HepG2 (cell line): Measurements from ENCODE around the gene PLEKHA6. TPM values are rescaled to one million over a fixed set of nuclear protein-coding genes. Genes with fewer than 3 reads are reported as not detected.

Experiments
- BHLHE40 ChIP-seq: IDR thresholded peaks from 2 replicates; pipeline ENCODE4 v1.6.1; 2011; ENCODE audit warnings: low read length, improper control_type of control experiment
- CHCHD3 ChIP-seq: sonication (generic); formaldehyde crosslinking; IDR thresholded peaks from 2 replicates; pipeline ENCODE4 v1.8.0; 2022; ENCODE audit warnings: mild to moderate bottlenecking, missing genetic modification reagents, moderate library complexity
- JDP2 ChIP-seq: sonication (generic); formaldehyde crosslinking; IDR thresholded peaks from 2 replicates; pipeline ENCODE4 v1.8.1; 2022; ENCODE audit warnings: missing genetic modification reagents, borderline replicate concordance
- MAF1 ChIP-seq: sonication (generic); formaldehyde crosslinking; IDR thresholded peaks from 2 replicates; pipeline ENCODE4 v1.5.0; 2020; ENCODE audit warnings: missing genetic modification reagents, borderline replicate concordance
- MXD1 ChIP-seq: sonication (generic); formaldehyde crosslinking; IDR thresholded peaks from 2 replicates; pipeline ENCODE4 v1.4.0; 2020; ENCODE audit warnings: mild to moderate bottlenecking, missing genetic modification reagents
- PRMT3 ChIP-seq: sonication (generic); formaldehyde crosslinking; IDR thresholded peaks from 2 replicates; pipeline ENCODE4 v1.8.1; 2022; ENCODE audit warnings: low read depth, mild to moderate bottlenecking, moderate library complexity, missing genetic modification reagents, borderline replicate concordance
- RAD51 ChIP-seq: fragments of 450-650 bp; IDR thresholded peaks from 2 replicates; pipeline ENCODE4 v1.6.1; 2016; ENCODE audit warnings: borderline replicate concordance
- RBM39 ChIP-seq: fragments of 200-400 bp; formaldehyde crosslinking; IDR thresholded peaks from one replicate; pipeline ENCODE4 v1.6.1; 2018; ENCODE audit warnings: antibody characterized with exemption, mild to moderate bottlenecking, low read depth, low read length; ENCODE audit not compliant: poor library complexity, severe bottlenecking
- RELA ChIP-seq: sonication (generic); formaldehyde crosslinking; IDR thresholded peaks from 2 replicates; pipeline ENCODE4 v1.4.0; 2020; ENCODE audit warnings: missing genetic modification reagents
- STAG1 ChIP-seq: sonication (generic); formaldehyde crosslinking; IDR thresholded peaks from 2 replicates; pipeline ENCODE4 v1.4.0; 2020; ENCODE audit warnings: missing genetic modification reagents
- TEAD3 ChIP-seq: optimal IDR thresholded peaks from 2 replicates; pipeline ENCODE3; 2016; ENCODE audit warnings: borderline replicate concordance
- ZBTB3 ChIP-seq: sonication (generic); formaldehyde crosslinking; IDR thresholded peaks from 2 replicates; pipeline ENCODE4 v1.4.0; 2020; ENCODE audit warnings: low read depth, mild to moderate bottlenecking, moderate library complexity, missing genetic modification reagents, borderline replicate concordance
- ZFP82 ChIP-seq: sonication (generic); formaldehyde crosslinking; IDR thresholded peaks from 2 replicates; pipeline ENCODE4 v1.5.1; 2020; ENCODE audit warnings: mild to moderate bottlenecking, missing genetic modification reagents, borderline replicate concordance
- ZKSCAN1 ChIP-seq: fragments of 150-350 bp; IDR thresholded peaks from 2 replicates; pipeline ENCODE4 v1.6.1; 2014; ENCODE audit warnings: low read length
- ZNF256 ChIP-seq: sonication (generic); formaldehyde crosslinking; conservative IDR thresholded peaks from 2 replicates; pipeline ENCODE4 v1.4.0; 2020; ENCODE audit warnings: missing genetic modification reagents
- ZNF557 ChIP-seq: sonication (generic); formaldehyde crosslinking; IDR thresholded peaks from 2 replicates; pipeline ENCODE4 v1.4.0; 2020; ENCODE audit warnings: missing genetic modification reagents
- ZNF567 ChIP-seq: sonication (generic); formaldehyde crosslinking; IDR thresholded peaks from 2 replicates; pipeline ENCODE4 v1.8.1; 2023; ENCODE audit warnings: mild to moderate bottlenecking, missing genetic modification reagents, borderline replicate concordance
- ZNF614 ChIP-seq: IDR thresholded peaks from 2 replicates; pipeline ENCODE4 v1.6.1; 2018; ENCODE audit warnings: missing biosample characterization, missing genetic modification reagents, inconsistent platforms, borderline replicate concordance
- ZNF75D ChIP-seq: sonication (generic); formaldehyde crosslinking; IDR thresholded peaks from 2 replicates; pipeline ENCODE4 v1.8.1; 2023; ENCODE audit warnings: missing genetic modification reagents, mild to moderate bottlenecking, borderline replicate concordance
- ZNF83 ChIP-seq: sonication (generic); formaldehyde crosslinking; IDR thresholded peaks from 2 replicates; pipeline ENCODE4 v1.4.0; 2020; ENCODE audit warnings: missing genetic modification reagents, mild to moderate bottlenecking, borderline replicate concordance
- ZNF850 ChIP-seq: sonication (generic); formaldehyde crosslinking; conservative IDR thresholded peaks from 2 replicates; pipeline ENCODE4 v1.9.0; 2021; ENCODE audit warnings: mild to moderate bottlenecking, missing genetic modification reagents
- polyA plus RNA-seq, 8 experiments: library from polyadenylated mRNA; depleted of rRNA in 3 of 8; stranded (reverse) in 7 of 8; unstranded in 1 of 8; fragments of >200 nt; fragmentation: Illumina TruSeq in 4 of 8; extraction: Trizol in 4 of 8; gene quantifications; 2 replicates each; pipeline versions ENCODE4 v1.2.1 to v1.2.3, GENCODE V29; 2011 to 2016; ENCODE audit warnings: low read depth in 4 of 8, missing spikeins in 1 of 8, mixed read lengths in 1 of 8; ENCODE audit not compliant: insufficient read depth in 1 of 8
- total RNA-seq, 5 experiments: library from RNA; depleted of rRNA; stranded (reverse); fragments of >200 nt; fragmentation: Illumina TruSeq; extraction: Trizol; gene quantifications; 2 replicates each; pipeline ENCODE4 v1.2.3, GENCODE V29; 2016; ENCODE audit warnings: low read depth in 1 of 5
- TF ChIP-seq, protein P1 (sequence below): sonication (generic); formaldehyde crosslinking; conservative IDR thresholded peaks from 2 replicates; pipeline ENCODE4 v1.4.0; 2020; ENCODE audit warnings: mild to moderate bottlenecking, missing genetic modification reagents, moderate library complexity
- TF ChIP-seq, protein P2 (sequence below): sonication (generic); formaldehyde crosslinking; IDR thresholded peaks from 2 replicates; pipeline ENCODE4 v1.8.0; 2022; ENCODE audit warnings: missing genetic modification reagents, mild to moderate bottlenecking, borderline replicate concordance
- TF ChIP-seq, protein P3 (sequence below): sonication (generic); formaldehyde crosslinking; IDR thresholded peaks from 2 replicates; pipeline ENCODE4 v1.8.0; 2022; ENCODE audit warnings: missing genetic modification reagents, mild to moderate bottlenecking, moderate library complexity, borderline replicate concordance

The PLEKHA6 gene
- total and polyA plus RNA-seq, 2 of the 13 experiments (the other 11 are each of a cell fraction or from before 2014, with no cell fraction given), result 5.3 to 11.4 TPM

- TF ChIP-seq RELA (0 out of 2 replicates have a peak, but pooled peaks have one; percentile 54), BHLHE40 (no peak), JDP2 (CRISPR knock-in tag) (no peak), ZNF850 (CRISPR knock-in tag) (no peak), MXD1 (CRISPR knock-in tag) (no peak), ZBTB3 (CRISPR knock-in tag) (0 out of 2 replicates have a peak, but pooled peaks have one; percentile 47), TEAD3 (CRISPR knock-in tag) (peak; percentile 34), STAG1 (no peak), CHCHD3 (no peak), ZNF614 (peak; percentile 66; the same call in 1 of the 2 replicates), RAD51 (no peak), RBM39 (no peak), ZKSCAN1 (no peak), ZNF256 (CRISPR knock-in tag) (no peak), PRMT3 (no peak), ZNF75D (CRISPR knock-in tag) (no peak), ZFP82 (CRISPR knock-in tag) (no peak), ZNF83 (CRISPR knock-in tag) (no peak), ZNF557 (no peak), MAF1 (no peak), ZNF567 (CRISPR knock-in tag) (peak; percentile 13; the same call in 1 of the 2 replicates)
- TF ChIP-seq, protein P1, sequence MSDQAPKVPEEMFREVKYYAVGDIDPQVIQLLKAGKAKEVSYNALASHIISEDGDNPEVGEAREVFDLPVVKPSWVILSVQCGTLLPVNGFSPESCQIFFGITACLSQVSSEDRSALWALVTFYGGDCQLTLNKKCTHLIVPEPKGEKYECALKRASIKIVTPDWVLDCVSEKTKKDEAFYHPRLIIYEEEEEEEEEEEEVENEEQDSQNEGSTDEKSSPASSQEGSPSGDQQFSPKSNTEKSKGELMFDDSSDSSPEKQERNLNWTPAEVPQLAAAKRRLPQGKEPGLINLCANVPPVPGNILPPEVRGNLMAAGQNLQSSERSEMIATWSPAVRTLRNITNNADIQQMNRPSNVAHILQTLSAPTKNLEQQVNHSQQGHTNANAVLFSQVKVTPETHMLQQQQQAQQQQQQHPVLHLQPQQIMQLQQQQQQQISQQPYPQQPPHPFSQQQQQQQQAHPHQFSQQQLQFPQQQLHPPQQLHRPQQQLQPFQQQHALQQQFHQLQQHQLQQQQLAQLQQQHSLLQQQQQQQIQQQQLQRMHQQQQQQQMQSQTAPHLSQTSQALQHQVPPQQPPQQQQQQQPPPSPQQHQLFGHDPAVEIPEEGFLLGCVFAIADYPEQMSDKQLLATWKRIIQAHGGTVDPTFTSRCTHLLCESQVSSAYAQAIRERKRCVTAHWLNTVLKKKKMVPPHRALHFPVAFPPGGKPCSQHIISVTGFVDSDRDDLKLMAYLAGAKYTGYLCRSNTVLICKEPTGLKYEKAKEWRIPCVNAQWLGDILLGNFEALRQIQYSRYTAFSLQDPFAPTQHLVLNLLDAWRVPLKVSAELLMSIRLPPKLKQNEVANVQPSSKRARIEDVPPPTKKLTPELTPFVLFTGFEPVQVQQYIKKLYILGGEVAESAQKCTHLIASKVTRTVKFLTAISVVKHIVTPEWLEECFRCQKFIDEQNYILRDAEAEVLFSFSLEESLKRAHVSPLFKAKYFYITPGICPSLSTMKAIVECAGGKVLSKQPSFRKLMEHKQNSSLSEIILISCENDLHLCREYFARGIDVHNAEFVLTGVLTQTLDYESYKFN, result peak; percentile 96
- TF ChIP-seq, protein P2, sequence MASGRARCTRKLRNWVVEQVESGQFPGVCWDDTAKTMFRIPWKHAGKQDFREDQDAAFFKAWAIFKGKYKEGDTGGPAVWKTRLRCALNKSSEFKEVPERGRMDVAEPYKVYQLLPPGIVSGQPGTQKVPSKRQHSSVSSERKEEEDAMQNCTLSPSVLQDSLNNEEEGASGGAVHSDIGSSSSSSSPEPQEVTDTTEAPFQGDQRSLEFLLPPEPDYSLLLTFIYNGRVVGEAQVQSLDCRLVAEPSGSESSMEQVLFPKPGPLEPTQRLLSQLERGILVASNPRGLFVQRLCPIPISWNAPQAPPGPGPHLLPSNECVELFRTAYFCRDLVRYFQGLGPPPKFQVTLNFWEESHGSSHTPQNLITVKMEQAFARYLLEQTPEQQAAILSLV (CRISPR knock-in tag), result no peak
- TF ChIP-seq, protein P3, sequence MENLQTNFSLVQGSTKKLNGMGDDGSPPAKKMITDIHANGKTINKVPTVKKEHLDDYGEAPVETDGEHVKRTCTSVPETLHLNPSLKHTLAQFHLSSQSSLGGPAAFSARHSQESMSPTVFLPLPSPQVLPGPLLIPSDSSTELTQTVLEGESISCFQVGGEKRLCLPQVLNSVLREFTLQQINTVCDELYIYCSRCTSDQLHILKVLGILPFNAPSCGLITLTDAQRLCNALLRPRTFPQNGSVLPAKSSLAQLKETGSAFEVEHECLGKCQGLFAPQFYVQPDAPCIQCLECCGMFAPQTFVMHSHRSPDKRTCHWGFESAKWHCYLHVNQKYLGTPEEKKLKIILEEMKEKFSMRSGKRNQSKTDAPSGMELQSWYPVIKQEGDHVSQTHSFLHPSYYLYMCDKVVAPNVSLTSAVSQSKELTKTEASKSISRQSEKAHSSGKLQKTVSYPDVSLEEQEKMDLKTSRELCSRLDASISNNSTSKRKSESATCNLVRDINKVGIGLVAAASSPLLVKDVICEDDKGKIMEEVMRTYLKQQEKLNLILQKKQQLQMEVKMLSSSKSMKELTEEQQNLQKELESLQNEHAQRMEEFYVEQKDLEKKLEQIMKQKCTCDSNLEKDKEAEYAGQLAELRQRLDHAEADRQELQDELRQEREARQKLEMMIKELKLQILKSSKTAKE, result no peak
These were observed 93.2 kb downstream of the PLEKHA6 start (continued) for GRCh38 chr1:204266504-204267034.
